Gastrocnemius medialis (tissue), 4 donors: ENCODE results near the gene ANKS1B. TPM values are rescaled to one million over a fixed set of nuclear protein-coding genes. Genes with fewer than 3 reads are reported as not detected.
"Not testable (repeated sequence)": the region's sequence is repeated elsewhere in the genome, so short reads cannot be mapped to it uniquely, and the experiment has no call there.

Source experiments
- ATAC-seq, 2 donors: fragments of 150-250 bp; one replicate each; pipeline ENCODE4 v1.9.1; 2016
- DNase-seq, 2 donors: peaks; one replicate each; pipeline ENCODE4 v3.0.0-alpha.2; 2019
- H3K27ac ChIP-seq, 4 donors: fragments of 200-600 bp; sonication (generic); 1 replicate in 1 of 4; 2 replicates in 3 of 4; pipeline ENCODE4 v1.5.1; 2016 to 2018; ENCODE audit warnings: mild to moderate bottlenecking in 2 of 4, moderate library complexity in 1 of 4
- H3K27me3 ChIP-seq, 3 donors: fragments of 200-600 bp; sonication (generic) in 2 of 3; 1 replicate in 1 of 3; 2 replicates in 2 of 3; pipeline versions ENCODE4 v1.5.1 to v1.6.0; 2016 to 2019; ENCODE audit warnings: mild to moderate bottlenecking in 1 of 3, moderate library complexity in 1 of 3
- H3K36me3 ChIP-seq, 2 donors: fragments of 200-600 bp; sonication (generic) in 1 of 2; one replicate each; pipeline ENCODE4 v1.5.1; 2017 to 2018
- H3K4me1 ChIP-seq, 2 donors: fragments of 200-600 bp; sonication (generic) in 1 of 2; one replicate each; pipeline ENCODE4 v1.5.1; 2016 to 2017; ENCODE audit warnings: mild to moderate bottlenecking in 2 of 2
- H3K4me3 ChIP-seq, 4 donors: fragments of 200-600 bp; sonication (generic) in 3 of 4; 1 replicate in 1 of 4; 2 replicates in 3 of 4; pipeline ENCODE4 v1.5.1; 2016 to 2019; ENCODE audit warnings: mild to moderate bottlenecking in 2 of 4
- H3K9me3 ChIP-seq, 3 donors: fragments of 200-600 bp; sonication (generic) in 2 of 3; 1 replicate in 1 of 3; 2 replicates in 2 of 3; pipeline ENCODE4 v1.5.1; 2016 to 2019
- POLR2A ChIP-seq, 2 donors: fragments of 450-650 bp; IDR thresholded peaks; one replicate each; pipeline ENCODE4 v1.6.1; 2017; ENCODE audit warnings: antibody characterized with exemption in 2 of 2, mild to moderate bottlenecking in 2 of 2, moderate library complexity in 2 of 2
- in situ Hi-C, 4 donors: fragments of 200-750 bp; cut with MboI; loops; one replicate each; pipeline versions ENCODE4 v1.15.0 to v1.8.0; 2017; ENCODE audit warnings: low sequenced_read_pairs in 4 of 4
- intact Hi-C: fragments of 100-400 bp; cut with DNase I; formaldehyde crosslinking; loops from one replicate; pipeline ENCODE4 v1.15.1; 2023; ENCODE audit warnings: low total_unique reads
- total RNA-seq, 4 donors: library from RNA; depleted of rRNA; stranded (reverse); fragments of >200 nt; gene quantifications; one replicate each; pipeline versions ENCODE4 v1.1.0 to v1.2.3, GENCODE V29; 2016
- TF ChIP-seq, protein P1 (sequence below), 5 experiments: fragments of 450-650 bp in 3 of 5; fragments of 200-600 bp in 2 of 5; sonication (generic) in 2 of 5; IDR thresholded peaks in 4 of 5; conservative IDR thresholded peaks in 1 of 5; 1 replicate in 4 of 5; 2 replicates in 1 of 5; pipeline ENCODE4 v1.5.1; 2016 to 2019; ENCODE audit warnings: antibody characterized with exemption in 5 of 5, mild to moderate bottlenecking in 3 of 5, moderate library complexity in 3 of 5

Gene ANKS1B
- total RNA-seq, 4 donors from 2014 or later = 3.9 to 14.5 (median 5.7) TPM

DNA sequence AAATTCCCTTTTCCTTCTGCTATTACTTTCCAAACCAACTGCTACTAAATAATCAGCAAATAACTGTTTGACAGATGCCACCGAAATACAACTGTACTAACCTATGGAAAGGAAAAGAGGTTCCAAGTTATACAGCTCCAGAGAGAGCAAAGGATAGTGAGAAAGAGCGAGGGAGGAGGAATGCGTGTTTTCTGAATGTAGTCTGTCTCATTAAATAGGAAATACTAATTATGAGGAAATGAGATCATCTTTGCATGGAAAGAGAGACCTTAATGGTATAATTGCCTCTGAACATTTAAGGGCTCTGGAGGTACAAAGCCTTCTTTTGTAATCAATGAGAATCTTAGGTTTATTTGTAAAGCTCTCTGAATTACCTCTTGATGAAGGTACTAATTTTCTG, 1144.4 kb downstream of the ANKS1B start:
- no peaks in the 10 kb centered on the region for H3K27me3 ChIP-seq
- no peak overlapping the region for H3K27ac ChIP-seq
- DNase-seq = no peak
- in situ Hi-C loops = loop anchor here in 1 of 4 donors (25.0 kb wide), 1 partner anchor 103 kb away; no protein-coding TSS in a partner anchor
- no peaks in the 10 kb centered on the region for H3K9me3 ChIP-seq
- H3K36me3 ChIP-seq = no peaks in the 10 kb centered on the region
- ATAC-seq = no peak
- TF ChIP-seq POLR2A (IDR thresholded peaks at IDR 0.05) = no peak
- TF ChIP-seq, protein P1, sequence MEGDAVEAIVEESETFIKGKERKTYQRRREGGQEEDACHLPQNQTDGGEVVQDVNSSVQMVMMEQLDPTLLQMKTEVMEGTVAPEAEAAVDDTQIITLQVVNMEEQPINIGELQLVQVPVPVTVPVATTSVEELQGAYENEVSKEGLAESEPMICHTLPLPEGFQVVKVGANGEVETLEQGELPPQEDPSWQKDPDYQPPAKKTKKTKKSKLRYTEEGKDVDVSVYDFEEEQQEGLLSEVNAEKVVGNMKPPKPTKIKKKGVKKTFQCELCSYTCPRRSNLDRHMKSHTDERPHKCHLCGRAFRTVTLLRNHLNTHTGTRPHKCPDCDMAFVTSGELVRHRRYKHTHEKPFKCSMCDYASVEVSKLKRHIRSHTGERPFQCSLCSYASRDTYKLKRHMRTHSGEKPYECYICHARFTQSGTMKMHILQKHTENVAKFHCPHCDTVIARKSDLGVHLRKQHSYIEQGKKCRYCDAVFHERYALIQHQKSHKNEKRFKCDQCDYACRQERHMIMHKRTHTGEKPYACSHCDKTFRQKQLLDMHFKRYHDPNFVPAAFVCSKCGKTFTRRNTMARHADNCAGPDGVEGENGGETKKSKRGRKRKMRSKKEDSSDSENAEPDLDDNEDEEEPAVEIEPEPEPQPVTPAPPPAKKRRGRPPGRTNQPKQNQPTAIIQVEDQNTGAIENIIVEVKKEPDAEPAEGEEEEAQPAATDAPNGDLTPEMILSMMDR (IDR thresholded peaks at IDR 0.05 in 4 of 5, conservative IDR thresholded peaks at IDR 0.05 in 1 of 5) = no peak
- no peaks in the 10 kb centered on the region for H3K4me1 ChIP-seq
- no peak overlapping the region for H3K4me3 ChIP-seq
- intact Hi-C loops = no loop called here

DNA sequence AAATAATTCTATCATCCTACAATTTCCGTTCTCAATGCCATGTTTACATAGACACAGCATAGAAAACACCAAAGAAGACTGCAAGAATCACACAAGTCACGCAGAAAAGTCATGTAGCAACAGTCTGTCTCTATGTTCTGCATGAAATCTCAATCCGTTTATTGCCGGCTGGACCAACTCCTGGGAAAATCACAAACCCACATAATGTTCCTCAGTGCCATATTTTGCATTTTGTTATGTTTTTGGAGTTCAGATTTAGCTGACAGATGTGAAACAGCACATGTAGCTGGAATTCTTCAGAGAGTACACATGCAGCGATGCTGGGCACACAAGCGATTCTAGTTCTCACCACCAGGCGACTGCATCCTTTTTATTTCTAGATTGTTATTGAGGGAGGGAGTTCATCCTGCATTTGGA, 1146.5 kb downstream of the ANKS1B start:
- intact Hi-C loops (no loop called here), in situ Hi-C loops (loop anchor here in 1 of 4 donors (25.0 kb wide), 1 partner anchor 101 kb away; no protein-coding TSS in a partner anchor)
- H3K9me3 ChIP-seq = no peaks in the 10 kb centered on the region
- TF ChIP-seq, protein P1 (IDR thresholded peaks at IDR 0.05 in 4 of 5, conservative IDR thresholded peaks at IDR 0.05 in 1 of 5) = no peak
- no peak for TF ChIP-seq POLR2A (IDR thresholded peaks at IDR 0.05)
- DNase-seq (no peak), ATAC-seq (no peak)
- H3K4me1 ChIP-seq = no peaks in the 10 kb centered on the region
- no peaks in the 10 kb centered on the region for H3K36me3 ChIP-seq
- H3K4me3 ChIP-seq = no peak overlapping the region
- H3K27me3 ChIP-seq = no peaks in the 10 kb centered on the region
- H3K27ac ChIP-seq = no peak overlapping the region

DNA sequence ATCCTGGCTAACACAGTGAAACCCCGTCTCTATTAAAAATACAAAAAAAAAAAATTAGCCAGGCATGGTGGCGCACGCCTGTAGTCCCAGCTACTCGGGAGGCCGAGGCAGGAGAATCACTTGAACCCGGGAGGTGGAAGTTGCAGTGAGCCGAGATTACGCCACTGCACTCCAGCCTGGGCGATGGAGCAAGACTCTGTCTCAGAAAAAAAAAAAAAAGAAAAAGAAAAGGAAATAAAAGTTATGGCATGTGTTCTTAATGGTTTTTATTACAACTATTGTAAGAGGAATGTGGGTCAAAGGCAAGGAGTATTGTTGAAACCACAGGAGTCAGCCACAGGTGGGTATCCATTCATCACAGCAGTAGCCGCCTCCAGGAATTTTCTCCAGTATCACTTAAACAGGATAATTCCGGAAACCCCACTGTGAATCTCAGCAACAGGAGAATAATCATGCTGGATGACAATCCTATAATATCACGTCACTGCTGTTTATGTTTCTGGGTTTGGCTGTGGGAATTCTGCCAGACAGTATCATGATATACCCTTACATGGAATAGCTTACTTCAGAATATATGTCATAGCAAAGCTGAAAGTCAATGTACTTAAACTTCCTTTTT, 1147.5 kb downstream of the ANKS1B start:
- H3K27ac ChIP-seq, DNase-seq, H3K4me1 ChIP-seq, ATAC-seq, H3K4me3 ChIP-seq, H3K36me3 ChIP-seq, H3K27me3 ChIP-seq, H3K9me3 ChIP-seq, intact Hi-C loops: not testable (repeated sequence)
- in situ Hi-C loops = loop anchor here in 1 of 4 donors (25.0 kb wide), 1 partner anchor 100 kb away; no protein-coding TSS in a partner anchor

DNA sequence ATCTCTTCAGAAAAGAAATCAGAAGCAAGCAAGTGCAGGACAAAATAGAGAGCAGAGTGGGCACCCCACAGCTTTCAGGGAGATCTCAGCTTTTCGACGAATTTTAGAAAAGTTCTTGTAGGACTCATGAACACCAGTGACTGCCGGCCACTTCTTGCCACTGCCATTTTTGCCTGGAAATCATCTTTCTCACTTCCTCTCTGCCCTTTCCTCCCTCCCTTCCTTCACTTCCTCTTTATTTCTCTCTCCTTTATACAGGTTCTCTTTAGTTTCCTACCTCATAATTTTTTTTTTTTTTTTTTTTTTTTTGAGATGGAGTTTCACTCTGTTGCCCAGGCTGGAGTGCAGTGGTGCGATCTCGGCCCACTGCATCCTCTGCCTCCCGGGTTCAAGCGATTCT, 1154.1 kb downstream of the ANKS1B start:
- no peak for DNase-seq
- no peak overlapping the region for H3K4me3 ChIP-seq
- H3K36me3 ChIP-seq = no peaks in the 10 kb centered on the region
- H3K27ac ChIP-seq = no peak overlapping the region
- H3K4me1 ChIP-seq = no peaks in the 10 kb centered on the region
- no peak for ATAC-seq
- H3K9me3 ChIP-seq = no peaks in the 10 kb centered on the region
- intact Hi-C loops (no loop called here), in situ Hi-C loops (loop anchor here in 1 of 4 donors (25.0 kb wide), 1 partner anchor 93 kb away; no protein-coding TSS in a partner anchor)
- no peaks in the 10 kb centered on the region for H3K27me3 ChIP-seq
- TF ChIP-seq, protein P1 (IDR thresholded peaks at IDR 0.05 in 4 of 5, conservative IDR thresholded peaks at IDR 0.05 in 1 of 5) = no peak
- TF ChIP-seq POLR2A (IDR thresholded peaks at IDR 0.05) = no peak

DNA sequence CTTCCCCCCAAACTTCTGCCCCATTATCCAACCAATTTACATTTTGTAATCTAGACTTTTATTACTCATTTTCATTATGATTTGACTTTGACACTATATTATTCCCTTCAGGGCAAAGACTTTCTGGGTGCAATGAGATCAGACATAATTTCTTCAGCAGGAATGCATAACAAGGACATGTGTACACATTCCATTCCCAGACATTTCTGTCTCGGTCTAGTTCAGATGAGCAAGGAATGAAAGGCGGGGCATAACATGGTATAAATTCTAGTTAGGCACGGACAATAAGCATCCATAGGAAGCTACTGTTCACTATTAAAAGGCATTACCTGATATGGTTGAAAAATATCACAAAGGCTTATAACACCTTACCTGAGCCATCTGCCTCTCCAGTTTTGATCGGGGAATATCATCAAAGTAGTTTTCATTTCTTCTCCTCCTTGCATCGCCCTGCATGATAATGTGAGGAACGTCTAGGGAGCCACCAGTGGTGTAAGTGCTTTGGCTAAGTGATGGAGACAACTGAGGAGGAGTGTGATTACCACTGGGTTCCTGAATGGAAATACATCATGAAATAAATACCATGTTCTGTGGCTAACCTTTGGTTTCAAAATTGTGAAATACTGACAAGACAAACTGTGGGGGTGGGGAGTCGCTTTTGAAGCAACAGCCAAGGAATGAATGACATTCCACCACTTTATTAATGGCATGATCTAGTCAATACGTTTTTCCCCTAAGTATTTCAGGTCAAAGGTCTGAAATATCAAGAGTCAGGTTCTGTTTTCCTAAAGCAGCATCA, 1155.7 kb downstream of the ANKS1B start:
- intact Hi-C loops = no loop called here
- no peak for ATAC-seq
- Histone ChIP-seq H3K4me1 (peaks cover 0 to 1% of the 10 kb centered on the region in 2 donors), H3K36me3 (no peaks in the 10 kb centered on the region), H3K9me3 (no peaks in the 10 kb centered on the region), H3K27me3 (no peaks in the 10 kb centered on the region), H3K27ac (no peak overlapping the region), H3K4me3 (no peak overlapping the region)
- no peak for DNase-seq
- in situ Hi-C loops = loop anchor here in 1 of 4 donors (25.0 kb wide), 1 partner anchor 92 kb away; no protein-coding TSS in a partner anchor
- TF ChIP-seq, protein P1 (IDR thresholded peaks at IDR 0.05 in 4 of 5, conservative IDR thresholded peaks at IDR 0.05 in 1 of 5) = no peak
- no peak for TF ChIP-seq POLR2A (IDR thresholded peaks at IDR 0.05)
